ENCODE results near the gene SLC8B1. TPM values are rescaled to one million over a fixed set of nuclear protein-coding genes. Genes with fewer than 3 reads are reported as not detected.
A peak's percentile ranks its signal among the peaks of the same experiment; 100 is the strongest.

The SLC8B1 gene
- total and polyA plus RNA-seq, 4 donors = 9.9 to 23.8 (median 14.2) TPM

- Histone ChIP-seq H3K9me3 (ENCODE audit: control insufficient read depth in 4 of 4, low read length in 3 of 4) (no peaks in the 10 kb centered on the region), H3K4me1 (ENCODE audit: control insufficient read depth in 4 of 4, insufficient read depth in 4 of 4, low read length in 3 of 4) (peaks cover 0 to 5% (median 2%) of the 10 kb centered on the region in 4 donors), H3K27ac (ENCODE audit: low read depth in 1 of 2, low read length in 2 of 2) (no peak overlapping the region), H3K27me3 (ENCODE audit: control insufficient read depth in 4 of 4, insufficient read depth in 4 of 4, low read length in 3 of 4) (no peaks in the 10 kb centered on the region), H3K36me3 (ENCODE audit: control insufficient read depth in 4 of 4, insufficient read depth in 3 of 4, low read depth in 1 of 4, low read length in 3 of 4) (peaks cover 0 to 9% (median 4%) of the 10 kb centered on the region in 4 donors), H3K4me3 (ENCODE audit: low read depth in 1 of 3, low read length in 3 of 3) (no peak overlapping the region), H3K9ac (ENCODE audit: low read depth in 1 of 2, low read length in 2 of 2) (no peak overlapping the region)
- no peak for DNase-seq (ENCODE audit: low spot score)
- 84% methylated on average over 4 of the region's 4 CpGs for WGBS
- TF ChIP-seq RAD21 (IDR thresholded peaks at IDR 0.05) = no peak
- TF ChIP-seq, protein P1, sequence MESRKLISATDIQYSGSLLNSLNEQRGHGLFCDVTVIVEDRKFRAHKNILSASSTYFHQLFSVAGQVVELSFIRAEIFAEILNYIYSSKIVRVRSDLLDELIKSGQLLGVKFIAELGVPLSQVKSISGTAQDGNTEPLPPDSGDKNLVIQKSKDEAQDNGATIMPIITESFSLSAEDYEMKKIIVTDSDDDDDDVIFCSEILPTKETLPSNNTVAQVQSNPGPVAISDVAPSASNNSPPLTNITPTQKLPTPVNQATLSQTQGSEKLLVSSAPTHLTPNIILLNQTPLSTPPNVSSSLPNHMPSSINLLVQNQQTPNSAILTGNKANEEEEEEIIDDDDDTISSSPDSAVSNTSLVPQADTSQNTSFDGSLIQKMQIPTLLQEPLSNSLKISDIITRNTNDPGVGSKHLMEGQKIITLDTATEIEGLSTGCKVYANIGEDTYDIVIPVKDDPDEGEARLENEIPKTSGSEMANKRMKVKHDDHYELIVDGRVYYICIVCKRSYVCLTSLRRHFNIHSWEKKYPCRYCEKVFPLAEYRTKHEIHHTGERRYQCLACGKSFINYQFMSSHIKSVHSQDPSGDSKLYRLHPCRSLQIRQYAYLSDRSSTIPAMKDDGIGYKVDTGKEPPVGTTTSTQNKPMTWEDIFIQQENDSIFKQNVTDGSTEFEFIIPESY (IDR thresholded peaks at IDR 0.05) = no peak
- TF ChIP-seq YY1 (IDR thresholded peaks at IDR 0.05) = no peak
- TF ChIP-seq FOXA1 (IDR thresholded peaks at IDR 0.05) = no peak
- no peak for TF ChIP-seq FOXA2 (IDR thresholded peaks at IDR 0.05)
- TF ChIP-seq, protein P2, sequence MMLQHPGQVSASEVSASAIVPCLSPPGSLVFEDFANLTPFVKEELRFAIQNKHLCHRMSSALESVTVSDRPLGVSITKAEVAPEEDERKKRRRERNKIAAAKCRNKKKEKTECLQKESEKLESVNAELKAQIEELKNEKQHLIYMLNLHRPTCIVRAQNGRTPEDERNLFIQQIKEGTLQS (IDR thresholded peaks at IDR 0.05) = no peak
- no peak for TF ChIP-seq EGR1 (IDR thresholded peaks at IDR 0.05; ENCODE audit: low read depth in 2 of 2)
- TF ChIP-seq TAF1 (conservative IDR thresholded peaks at IDR 0.05) = no peak
- TF ChIP-seq HNF4A (conservative IDR thresholded peaks at IDR 0.05) = no peak
- no peak for TF ChIP-seq SP1 (IDR thresholded peaks at IDR 0.05)
- TF ChIP-seq, protein P3, sequence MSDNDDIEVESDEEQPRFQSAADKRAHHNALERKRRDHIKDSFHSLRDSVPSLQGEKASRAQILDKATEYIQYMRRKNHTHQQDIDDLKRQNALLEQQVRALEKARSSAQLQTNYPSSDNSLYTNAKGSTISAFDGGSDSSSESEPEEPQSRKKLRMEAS (IDR thresholded peaks at IDR 0.05) = no peak
- TF ChIP-seq CTCF (IDR thresholded peaks at IDR 0.05; ENCODE audit: low read depth, low read length, missing input control) = no peak
- no peak for TF ChIP-seq JUND (IDR thresholded peaks at IDR 0.05)
- no peak for TF ChIP-seq GABPA (IDR thresholded peaks at IDR 0.05 in 1 of 2, conservative IDR thresholded peaks at IDR 0.05 in 1 of 2)
These were observed 8.0 kb downstream of the SLC8B1 start for GRCh38 chr12:113326775-113327395.

GRCh38 chr12:113325916-113326315 lies 9.0 kb downstream of the SLC8B1 start:
- Histone ChIP-seq H3K27me3 (ENCODE audit: control insufficient read depth in 4 of 4, insufficient read depth in 4 of 4, low read length in 3 of 4) (no peaks in the 10 kb centered on the region), H3K36me3 (ENCODE audit: control insufficient read depth in 4 of 4, insufficient read depth in 3 of 4, low read depth in 1 of 4, low read length in 3 of 4) (peaks cover 1 to 10% (median 5%) of the 10 kb centered on the region in 4 donors), H3K27ac (ENCODE audit: low read depth in 1 of 2, low read length in 2 of 2) (no peak overlapping the region), H3K4me3 (ENCODE audit: low read depth in 1 of 3, low read length in 3 of 3) (no peak overlapping the region), H3K4me1 (ENCODE audit: control insufficient read depth in 4 of 4, insufficient read depth in 4 of 4, low read length in 3 of 4) (peaks cover 0 to 5% (median 2%) of the 10 kb centered on the region in 4 donors), H3K9me3 (ENCODE audit: control insufficient read depth in 4 of 4, low read length in 3 of 4) (no peaks in the 10 kb centered on the region), H3K9ac (ENCODE audit: low read depth in 1 of 2, low read length in 2 of 2) (no peak overlapping the region)
- TF ChIP-seq GABPA (IDR thresholded peaks at IDR 0.05 in 1 of 2, conservative IDR thresholded peaks at IDR 0.05 in 1 of 2) = no peak
- TF ChIP-seq SP1 (IDR thresholded peaks at IDR 0.05) = peak; percentile 18
- peak; percentile 96 for TF ChIP-seq NR2F2 (IDR thresholded peaks at IDR 0.05)
- TF ChIP-seq RXRA (IDR thresholded peaks at IDR 0.05) = peak; percentile 15 to 45
- 51% methylated on average over 3 of the region's 3 CpGs for WGBS
- no peak for DNase-seq (ENCODE audit: low spot score)
